HG03354 (cell line): Measurements from ENCODE around the gene POU2F1.

ENCODE experiments used
- ATAC-seq: cut with Tn5 transposase; IDR thresholded peaks from one replicate; pipeline ENCODE4 v1.9.1; 2021; ENCODE audit warnings: mild to moderate bottlenecking; ENCODE audit not compliant: unreplicated experiment, poor library complexity, severe bottlenecking

The POU2F1 gene

GRCh38 chr1:167431909-167432650, 211.4 kb downstream of the POU2F1 start:
- ATAC-seq, result no peak

- no peak for ATAC-seq
Observed at GRCh38 chr1:167432780-167433179, 212.1 kb downstream of the POU2F1 start.

GRCh38 chr1:167433884-167434283, 213.2 kb downstream of the POU2F1 start:
- no peak for ATAC-seq

GRCh38 chr1:167434306-167434705, 213.6 kb downstream of the POU2F1 start:
- ATAC-seq, result no peak

GRCh38 chr1:167435484-167435883, 214.8 kb downstream of the POU2F1 start:
- ATAC-seq, result no peak

- no peak for ATAC-seq
Observed at GRCh38 chr1:167438171-167439138, 217.8 kb downstream of the POU2F1 start.

GRCh38 chr1:167439301-167439988, 218.8 kb downstream of the POU2F1 start:
- ATAC-seq, result peak; percentile 49

- no peak for ATAC-seq
Observed at GRCh38 chr1:167440345-167440744, 219.7 kb downstream of the POU2F1 start.

- no peak for ATAC-seq
Observed at GRCh38 chr1:167440776-167441175, 220.1 kb downstream of the POU2F1 start.

GRCh38 chr1:167441222-167441621, 220.5 kb downstream of the POU2F1 start:
- no peak for ATAC-seq

GRCh38 chr1:167442142-167442848, 221.6 kb downstream of the POU2F1 start:
- ATAC-seq, result peak; percentile 90

GRCh38 chr1:167442854-167443565, 222.3 kb downstream of the POU2F1 start:
- ATAC-seq, result no peak

GRCh38 chr1:167443757-167444156, 223.1 kb downstream of the POU2F1 start:
- no peak for ATAC-seq

- ATAC-seq, result no peak
Observed at GRCh38 chr1:167446966-167447365, 226.3 kb downstream of the POU2F1 start.

- peak; percentile 84 for ATAC-seq
Observed at GRCh38 chr1:167447521-167448136, 226.9 kb downstream of the POU2F1 start.

- no peak for ATAC-seq
Observed at GRCh38 chr1:167450843-167451242, 230.2 kb downstream of the POU2F1 start.

- ATAC-seq, result no peak
Observed at GRCh38 chr1:167452483-167452882, 231.8 kb downstream of the POU2F1 start.

- ATAC-seq, result no peak
Observed at GRCh38 chr1:167453123-167453522, 232.4 kb downstream of the POU2F1 start.
